ENCODE results near the gene SPIRE1.

The SPIRE1 gene

GRCh38 chr18:12424252-12424651 lies 233.7 kb downstream of the SPIRE1 start (continued):
- TF ChIP-seq, protein P1, sequence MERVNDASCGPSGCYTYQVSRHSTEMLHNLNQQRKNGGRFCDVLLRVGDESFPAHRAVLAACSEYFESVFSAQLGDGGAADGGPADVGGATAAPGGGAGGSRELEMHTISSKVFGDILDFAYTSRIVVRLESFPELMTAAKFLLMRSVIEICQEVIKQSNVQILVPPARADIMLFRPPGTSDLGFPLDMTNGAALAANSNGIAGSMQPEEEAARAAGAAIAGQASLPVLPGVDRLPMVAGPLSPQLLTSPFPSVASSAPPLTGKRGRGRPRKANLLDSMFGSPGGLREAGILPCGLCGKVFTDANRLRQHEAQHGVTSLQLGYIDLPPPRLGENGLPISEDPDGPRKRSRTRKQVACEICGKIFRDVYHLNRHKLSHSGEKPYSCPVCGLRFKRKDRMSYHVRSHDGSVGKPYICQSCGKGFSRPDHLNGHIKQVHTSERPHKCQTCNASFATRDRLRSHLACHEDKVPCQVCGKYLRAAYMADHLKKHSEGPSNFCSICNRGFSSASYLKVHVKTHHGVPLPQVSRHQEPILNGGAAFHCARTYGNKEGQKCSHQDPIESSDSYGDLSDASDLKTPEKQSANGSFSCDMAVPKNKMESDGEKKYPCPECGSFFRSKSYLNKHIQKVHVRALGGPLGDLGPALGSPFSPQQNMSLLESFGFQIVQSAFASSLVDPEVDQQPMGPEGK (CRISPR knock-in tag; IDR thresholded peaks at IDR 0.05; ENCODE audit: borderline replicate concordance), result no peak
- TF ChIP-seq GLIS3 (CRISPR knock-in tag; IDR thresholded peaks at IDR 0.05) (no peak), TCF4 (CRISPR knock-in tag; IDR thresholded peaks at IDR 0.05; ENCODE audit: borderline replicate concordance) (no peak), TOX (CRISPR knock-in tag; IDR thresholded peaks at IDR 0.05; ENCODE audit: borderline replicate concordance) (no peak), ISL1 (CRISPR knock-in tag; IDR thresholded peaks at IDR 0.05) (no peak)
- TF ChIP-seq, protein P2, sequence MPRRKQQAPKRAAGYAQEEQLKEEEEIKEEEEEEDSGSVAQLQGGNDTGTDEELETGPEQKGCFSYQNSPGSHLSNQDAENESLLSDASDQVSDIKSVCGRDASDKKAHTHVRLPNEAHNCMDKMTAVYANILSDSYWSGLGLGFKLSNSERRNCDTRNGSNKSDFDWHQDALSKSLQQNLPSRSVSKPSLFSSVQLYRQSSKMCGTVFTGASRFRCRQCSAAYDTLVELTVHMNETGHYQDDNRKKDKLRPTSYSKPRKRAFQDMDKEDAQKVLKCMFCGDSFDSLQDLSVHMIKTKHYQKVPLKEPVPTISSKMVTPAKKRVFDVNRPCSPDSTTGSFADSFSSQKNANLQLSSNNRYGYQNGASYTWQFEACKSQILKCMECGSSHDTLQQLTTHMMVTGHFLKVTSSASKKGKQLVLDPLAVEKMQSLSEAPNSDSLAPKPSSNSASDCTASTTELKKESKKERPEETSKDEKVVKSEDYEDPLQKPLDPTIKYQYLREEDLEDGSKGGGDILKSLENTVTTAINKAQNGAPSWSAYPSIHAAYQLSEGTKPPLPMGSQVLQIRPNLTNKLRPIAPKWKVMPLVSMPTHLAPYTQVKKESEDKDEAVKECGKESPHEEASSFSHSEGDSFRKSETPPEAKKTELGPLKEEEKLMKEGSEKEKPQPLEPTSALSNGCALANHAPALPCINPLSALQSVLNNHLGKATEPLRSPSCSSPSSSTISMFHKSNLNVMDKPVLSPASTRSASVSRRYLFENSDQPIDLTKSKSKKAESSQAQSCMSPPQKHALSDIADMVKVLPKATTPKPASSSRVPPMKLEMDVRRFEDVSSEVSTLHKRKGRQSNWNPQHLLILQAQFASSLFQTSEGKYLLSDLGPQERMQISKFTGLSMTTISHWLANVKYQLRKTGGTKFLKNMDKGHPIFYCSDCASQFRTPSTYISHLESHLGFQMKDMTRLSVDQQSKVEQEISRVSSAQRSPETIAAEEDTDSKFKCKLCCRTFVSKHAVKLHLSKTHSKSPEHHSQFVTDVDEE (CRISPR knock-in tag; IDR thresholded peaks at IDR 0.05), result no peak

DNA sequence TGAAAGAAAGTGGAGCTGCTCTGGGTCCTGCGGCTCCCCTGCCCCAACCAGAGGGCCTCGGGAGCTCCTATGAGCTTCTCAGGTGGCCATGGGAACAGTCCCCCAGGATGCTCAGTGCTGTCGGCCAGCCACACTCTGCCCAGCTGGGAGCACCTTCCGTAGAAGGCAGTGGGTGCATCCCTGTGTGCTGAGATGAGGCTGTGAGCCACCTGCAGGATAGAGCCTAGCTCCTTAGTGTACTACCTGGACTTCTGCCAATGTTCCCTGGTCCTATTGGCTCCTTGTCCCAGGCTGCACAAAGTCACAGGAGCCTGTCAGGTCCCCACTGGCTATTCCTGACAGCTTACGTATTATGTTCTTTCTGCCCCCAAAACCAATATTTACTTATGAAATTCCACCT lies 234.1 kb downstream of the SPIRE1 start:
- TF ChIP-seq ESRRG (CRISPR knock-in tag; IDR thresholded peaks at IDR 0.05), result no peak
- no peak for TF ChIP-seq ZNF8 (CRISPR knock-in tag; IDR thresholded peaks at IDR 0.05)
- TF ChIP-seq ZFP30 (CRISPR knock-in tag; IDR thresholded peaks at IDR 0.05), result no peak
- TF ChIP-seq BACH2 (CRISPR knock-in tag; IDR thresholded peaks at IDR 0.05; ENCODE audit: borderline replicate concordance), result no peak
- TF ChIP-seq, protein P3, sequence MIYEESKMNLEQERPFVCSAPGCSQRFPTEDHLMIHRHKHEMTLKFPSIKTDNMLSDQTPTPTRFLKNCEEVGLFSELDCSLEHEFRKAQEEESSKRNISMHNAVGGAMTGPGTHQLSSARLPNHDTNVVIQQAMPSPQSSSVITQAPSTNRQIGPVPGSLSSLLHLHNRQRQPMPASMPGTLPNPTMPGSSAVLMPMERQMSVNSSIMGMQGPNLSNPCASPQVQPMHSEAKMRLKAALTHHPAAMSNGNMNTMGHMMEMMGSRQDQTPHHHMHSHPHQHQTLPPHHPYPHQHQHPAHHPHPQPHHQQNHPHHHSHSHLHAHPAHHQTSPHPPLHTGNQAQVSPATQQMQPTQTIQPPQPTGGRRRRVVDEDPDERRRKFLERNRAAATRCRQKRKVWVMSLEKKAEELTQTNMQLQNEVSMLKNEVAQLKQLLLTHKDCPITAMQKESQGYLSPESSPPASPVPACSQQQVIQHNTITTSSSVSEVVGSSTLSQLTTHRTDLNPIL (CRISPR knock-in tag; IDR thresholded peaks at IDR 0.05; ENCODE audit: low read depth), result no peak
- TF ChIP-seq CSDC2 (CRISPR knock-in tag; IDR thresholded peaks at IDR 0.05), result no peak
- TF ChIP-seq, protein P4, sequence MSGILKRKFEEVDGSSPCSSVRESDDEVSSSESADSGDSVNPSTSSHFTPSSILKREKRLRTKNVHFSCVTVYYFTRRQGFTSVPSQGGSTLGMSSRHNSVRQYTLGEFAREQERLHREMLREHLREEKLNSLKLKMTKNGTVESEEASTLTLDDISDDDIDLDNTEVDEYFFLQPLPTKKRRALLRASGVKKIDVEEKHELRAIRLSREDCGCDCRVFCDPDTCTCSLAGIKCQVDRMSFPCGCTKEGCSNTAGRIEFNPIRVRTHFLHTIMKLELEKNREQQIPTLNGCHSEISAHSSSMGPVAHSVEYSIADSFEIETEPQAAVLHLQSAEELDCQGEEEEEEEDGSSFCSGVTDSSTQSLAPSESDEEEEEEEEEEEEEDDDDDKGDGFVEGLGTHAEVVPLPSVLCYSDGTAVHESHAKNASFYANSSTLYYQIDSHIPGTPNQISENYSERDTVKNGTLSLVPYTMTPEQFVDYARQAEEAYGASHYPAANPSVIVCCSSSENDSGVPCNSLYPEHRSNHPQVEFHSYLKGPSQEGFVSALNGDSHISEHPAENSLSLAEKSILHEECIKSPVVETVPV (CRISPR knock-in tag; IDR thresholded peaks at IDR 0.05), result no peak
- no peak for TF ChIP-seq SNAI2 (CRISPR knock-in tag; IDR thresholded peaks at IDR 0.05)
- TF ChIP-seq OSR1 (CRISPR knock-in tag; IDR thresholded peaks at IDR 0.05), result no peak
- no peak for TF ChIP-seq RARB (CRISPR knock-in tag; IDR thresholded peaks at IDR 0.05)
- TF ChIP-seq, protein P1 (CRISPR knock-in tag; IDR thresholded peaks at IDR 0.05; ENCODE audit: borderline replicate concordance), result no peak
- no peak for TF ChIP-seq PPARA (CRISPR knock-in tag; IDR thresholded peaks at IDR 0.05; ENCODE audit: borderline replicate concordance)
- no peak for ATAC-seq

- TF ChIP-seq, protein P2 (CRISPR knock-in tag; IDR thresholded peaks at IDR 0.05), result no peak
- no peak for TF ChIP-seq ZFP30 (CRISPR knock-in tag; IDR thresholded peaks at IDR 0.05)
- TF ChIP-seq ESRRG (CRISPR knock-in tag; IDR thresholded peaks at IDR 0.05), result no peak
- no peak for TF ChIP-seq BACH2 (CRISPR knock-in tag; IDR thresholded peaks at IDR 0.05; ENCODE audit: borderline replicate concordance)
- no peak for TF ChIP-seq RARB (CRISPR knock-in tag; IDR thresholded peaks at IDR 0.05)
- no peak for TF ChIP-seq ZNF565 (CRISPR knock-in tag; conservative IDR thresholded peaks at IDR 0.05; ENCODE audit: low read depth)
- TF ChIP-seq, protein P1 (CRISPR knock-in tag; IDR thresholded peaks at IDR 0.05; ENCODE audit: borderline replicate concordance), result no peak
- TF ChIP-seq TOX (CRISPR knock-in tag; IDR thresholded peaks at IDR 0.05; ENCODE audit: borderline replicate concordance), result no peak
- no peak for ATAC-seq
Measured at GRCh38 chr18:12423393-12423792, 234.5 kb downstream of the SPIRE1 start.
